ENCODE measurements around the gene GRAP. TPM values are rescaled to one million over a fixed set of nuclear protein-coding genes. Genes with fewer than 3 reads are reported as not detected.
"Not testable (repeated sequence)": the region's sequence is repeated elsewhere in the genome, so short reads cannot be mapped to it uniquely, and the experiment has no call there.

The GRAP gene
- polyA plus RNA-seq, 1 experiment, result 0.06 TPM

DNA sequence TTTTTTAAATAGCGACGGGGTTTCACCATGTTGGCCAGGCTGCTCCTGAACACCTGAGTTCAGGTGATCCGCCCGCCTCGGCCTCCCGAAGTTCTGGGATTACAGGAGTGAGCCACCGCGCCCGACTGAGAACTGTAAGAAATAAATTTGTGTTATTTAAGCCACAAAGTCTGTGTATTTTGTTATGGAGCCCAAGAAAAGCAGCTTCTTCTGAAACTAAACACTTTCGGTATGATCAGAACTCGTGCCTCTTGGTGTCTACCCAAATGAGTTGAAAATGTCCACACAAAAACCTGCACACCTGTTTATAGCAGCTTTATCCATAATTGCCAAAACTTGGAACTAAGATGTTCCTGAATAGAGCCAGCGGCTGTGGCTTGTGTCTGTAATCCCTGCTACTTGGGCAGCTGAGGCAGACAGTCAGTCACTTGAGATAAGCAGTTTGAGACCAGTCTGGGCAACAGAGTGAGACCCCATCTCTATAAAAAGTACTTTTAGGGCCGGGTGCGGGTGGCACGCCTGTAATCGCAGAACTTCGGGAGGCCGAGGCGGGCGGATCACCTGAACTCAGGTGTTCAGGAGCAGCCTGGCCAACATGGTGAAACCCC, 16.1 kb upstream of the GRAP start:
- CTCF ChIA-PET; H3K4me3 ChIP-seq (ENCODE audit: low read depth, low read length); POLR2A ChIA-PET; H3K27me3 ChIP-seq (ENCODE audit: control insufficient read depth, insufficient read depth, low read length); DNase-seq (ENCODE audit: low read depth); H3K36me3 ChIP-seq (ENCODE audit: control insufficient read depth, insufficient read depth, low read length): not testable (repeated sequence)

DNA sequence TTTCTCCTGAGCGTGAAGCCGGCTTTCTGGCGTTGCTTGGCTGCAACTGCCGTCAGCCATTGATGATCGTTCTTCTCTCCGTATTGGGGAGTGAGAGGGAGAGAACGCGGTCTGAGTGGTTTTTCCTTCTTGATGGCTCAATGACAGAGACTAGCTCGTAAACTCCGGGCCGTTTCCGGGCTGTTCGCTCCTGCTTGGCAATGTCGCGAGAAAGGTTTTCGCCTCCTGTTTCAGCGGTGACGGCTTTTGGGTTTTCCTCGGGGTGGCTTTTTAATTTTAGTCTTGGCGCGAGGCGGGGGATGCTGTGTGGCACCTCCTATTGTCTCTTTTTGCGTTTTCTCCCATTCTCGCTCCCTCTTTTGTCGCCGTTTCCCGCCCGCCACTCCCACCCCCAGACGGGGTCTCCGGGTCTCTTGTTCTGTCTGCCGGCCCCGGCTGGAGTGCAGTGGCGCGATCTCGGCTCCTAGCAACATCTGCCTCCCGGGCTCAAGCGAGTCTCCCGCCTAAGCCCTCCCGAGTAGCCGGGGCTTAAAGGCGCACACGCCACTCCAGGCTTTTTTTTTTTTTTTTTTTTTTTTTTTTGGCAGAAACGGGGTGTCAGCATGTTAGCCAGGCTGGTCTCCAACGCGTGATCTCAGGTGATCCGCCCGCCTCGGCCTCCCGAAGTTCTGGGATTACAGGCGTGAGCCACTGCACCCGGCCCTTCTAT, 15.4 kb upstream of the GRAP start:
- H3K4me3 ChIP-seq (ENCODE audit: low read depth, low read length); CTCF ChIA-PET; DNase-seq (ENCODE audit: low read depth); POLR2A ChIA-PET; H3K27me3 ChIP-seq (ENCODE audit: control insufficient read depth, insufficient read depth, low read length); H3K36me3 ChIP-seq (ENCODE audit: control insufficient read depth, insufficient read depth, low read length): not testable (repeated sequence)

DNA sequence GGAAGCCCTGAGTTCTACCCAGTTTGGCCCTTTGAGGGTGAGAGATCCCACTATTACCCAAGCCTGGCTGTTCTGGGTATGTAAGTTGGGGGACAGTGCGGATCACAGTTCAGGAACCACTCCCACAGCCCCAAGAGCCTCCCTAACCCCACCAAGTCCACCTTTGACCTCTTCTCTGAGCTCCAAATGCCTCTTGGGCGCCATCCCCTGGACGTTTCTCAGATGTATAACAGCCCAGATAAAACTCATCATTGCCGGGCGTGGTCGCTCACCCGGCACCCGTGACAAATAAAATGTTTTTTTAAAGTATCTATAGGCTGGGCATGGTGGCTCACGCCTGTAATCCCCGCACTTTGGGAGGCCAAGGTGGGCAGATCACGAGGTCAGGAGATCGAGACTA, 8.7 kb upstream of the GRAP start:
- H3K4me3 ChIP-seq (ENCODE audit: low read depth, low read length); H3K27me3 ChIP-seq (ENCODE audit: control insufficient read depth, insufficient read depth, low read length); POLR2A ChIA-PET; CTCF ChIA-PET; DNase-seq (ENCODE audit: low read depth); H3K36me3 ChIP-seq (ENCODE audit: control insufficient read depth, insufficient read depth, low read length): not testable (repeated sequence)

- CTCF ChIA-PET, POLR2A ChIA-PET: not testable (repeated sequence)
These were observed 2.1 kb upstream of the GRAP start for GRCh38 chr17:19048826-19049225.

DNA sequence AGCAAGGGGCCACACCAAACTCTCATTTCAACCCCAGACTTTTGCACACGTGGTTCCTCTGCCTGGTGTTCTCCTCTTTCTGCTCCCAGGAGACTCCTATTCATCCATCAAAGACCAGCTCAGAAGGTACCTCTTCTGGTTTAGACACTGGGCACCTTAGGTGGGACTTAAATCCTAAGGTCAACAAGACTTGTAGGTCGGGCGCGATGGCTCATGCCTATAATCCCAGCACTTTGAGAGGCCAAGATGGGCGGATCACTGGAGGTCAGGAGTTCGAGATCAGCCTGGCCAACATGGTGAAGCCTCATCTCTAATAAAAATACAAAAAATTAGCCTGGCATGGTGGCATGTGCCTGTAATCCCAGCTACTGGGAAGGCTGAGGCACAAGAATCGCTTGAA, 753 bp upstream of the GRAP start:
- H3K36me3 ChIP-seq (ENCODE audit: control insufficient read depth, insufficient read depth, low read length); DNase-seq (ENCODE audit: low read depth); POLR2A ChIA-PET; H3K27me3 ChIP-seq (ENCODE audit: control insufficient read depth, insufficient read depth, low read length); H3K4me3 ChIP-seq (ENCODE audit: low read depth, low read length); CTCF ChIA-PET: not testable (repeated sequence)

More at GRCh38 chr17:19048826-19049225, 2.1 kb upstream of the GRAP start:
- not testable (repeated sequence) for H3K27me3 ChIP-seq (ENCODE audit: control insufficient read depth, insufficient read depth, low read length); DNase-seq (ENCODE audit: low read depth); H3K4me3 ChIP-seq (ENCODE audit: low read depth, low read length); H3K36me3 ChIP-seq (ENCODE audit: control insufficient read depth, insufficient read depth, low read length)

GRCh38 chr17:19044643-19045042, 2.1 kb downstream of the GRAP start:
- POLR2A ChIA-PET; H3K27me3 ChIP-seq (ENCODE audit: control insufficient read depth, insufficient read depth, low read length); H3K4me3 ChIP-seq (ENCODE audit: low read depth, low read length); H3K36me3 ChIP-seq (ENCODE audit: control insufficient read depth, insufficient read depth, low read length); CTCF ChIA-PET; DNase-seq (ENCODE audit: low read depth): not testable (repeated sequence)

- POLR2A ChIA-PET; CTCF ChIA-PET; DNase-seq (ENCODE audit: low read depth); H3K4me3 ChIP-seq (ENCODE audit: low read depth, low read length); H3K27me3 ChIP-seq (ENCODE audit: control insufficient read depth, insufficient read depth, low read length); H3K36me3 ChIP-seq (ENCODE audit: control insufficient read depth, insufficient read depth, low read length): not testable (repeated sequence)
These were observed 3.7 kb downstream of the GRAP start for GRCh38 chr17:19043032-19043431.

DNA sequence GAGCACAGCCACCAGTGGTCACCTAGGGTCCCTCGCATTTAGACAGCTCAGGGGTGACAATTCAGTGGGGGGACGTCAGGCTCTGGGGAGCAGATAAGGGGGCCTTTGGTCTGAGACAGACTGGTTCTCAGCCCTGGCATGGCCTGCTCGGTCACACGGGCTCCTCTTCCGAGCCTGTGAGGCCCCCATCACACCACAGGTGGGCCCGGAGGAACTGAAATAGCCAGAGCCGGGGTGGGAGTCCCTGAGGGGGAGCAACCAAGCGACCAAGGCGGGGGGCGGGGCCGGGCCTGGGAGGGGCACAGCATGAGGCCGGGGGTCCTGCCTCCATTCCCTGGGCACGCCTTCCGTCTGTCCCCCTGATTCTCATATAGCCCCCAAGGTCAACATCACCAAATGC, 4.4 kb downstream of the GRAP start:
- DNase-seq (ENCODE audit: low read depth); CTCF ChIA-PET; H3K27me3 ChIP-seq (ENCODE audit: control insufficient read depth, insufficient read depth, low read length); H3K4me3 ChIP-seq (ENCODE audit: low read depth, low read length); H3K36me3 ChIP-seq (ENCODE audit: control insufficient read depth, insufficient read depth, low read length); POLR2A ChIA-PET: not testable (repeated sequence)

- H3K36me3 ChIP-seq (ENCODE audit: control insufficient read depth, insufficient read depth, low read length); DNase-seq (ENCODE audit: low read depth); CTCF ChIA-PET; H3K27me3 ChIP-seq (ENCODE audit: control insufficient read depth, insufficient read depth, low read length); POLR2A ChIA-PET; H3K4me3 ChIP-seq (ENCODE audit: low read depth, low read length): not testable (repeated sequence)
These were observed 4.9 kb downstream of the GRAP start for GRCh38 chr17:19041871-19042270.

DNA sequence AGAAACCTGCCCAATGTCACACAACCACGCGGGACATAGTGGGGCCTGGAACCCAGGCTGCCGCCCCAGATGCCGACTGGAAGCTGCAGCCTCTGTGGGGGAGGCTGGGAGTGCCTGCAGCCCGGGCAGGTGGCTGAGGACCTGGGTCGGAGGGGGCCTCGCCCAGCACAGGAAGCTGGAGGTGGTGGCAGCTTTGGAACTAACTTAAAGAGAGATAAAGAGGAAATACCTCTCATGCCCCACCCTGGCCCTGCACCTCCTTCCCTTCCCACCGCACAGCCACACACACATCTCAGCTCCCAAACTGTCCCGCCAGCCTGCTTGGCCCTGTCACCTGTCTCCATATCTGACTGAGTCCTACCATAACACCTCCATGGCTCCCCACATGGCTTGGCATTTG, 6.4 kb downstream of the GRAP start:
- CTCF ChIA-PET, POLR2A ChIA-PET: not testable (repeated sequence)

DNA sequence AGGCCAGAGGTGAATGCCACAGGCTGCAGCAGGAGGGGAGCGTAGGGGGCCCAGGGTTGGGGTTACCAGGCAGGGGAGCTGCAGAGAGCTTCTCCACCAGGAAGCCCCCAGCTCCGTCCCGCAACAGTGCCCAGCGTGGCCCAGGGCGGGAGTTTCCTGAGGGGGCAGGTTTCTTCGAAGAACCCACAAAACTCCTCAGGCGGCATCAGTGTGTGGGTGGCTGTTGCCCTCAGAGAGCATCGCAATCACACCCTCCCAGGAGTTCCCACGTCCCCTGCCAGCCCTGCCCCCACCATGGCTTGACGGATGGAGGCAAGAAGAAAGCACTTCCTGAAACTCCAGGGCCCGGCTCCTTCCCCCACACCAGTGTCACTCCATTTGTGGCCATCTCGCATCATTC, 8.0 kb downstream of the GRAP start:
- H3K4me3 ChIP-seq (ENCODE audit: low read depth, low read length); POLR2A ChIA-PET; CTCF ChIA-PET; DNase-seq (ENCODE audit: low read depth); H3K36me3 ChIP-seq (ENCODE audit: control insufficient read depth, insufficient read depth, low read length); H3K27me3 ChIP-seq (ENCODE audit: control insufficient read depth, insufficient read depth, low read length): not testable (repeated sequence)

More for the DNA sequence above, 6.4 kb downstream of the GRAP start:
- not testable (repeated sequence) for DNase-seq (ENCODE audit: low read depth); H3K36me3 ChIP-seq (ENCODE audit: control insufficient read depth, insufficient read depth, low read length); H3K4me3 ChIP-seq (ENCODE audit: low read depth, low read length); H3K27me3 ChIP-seq (ENCODE audit: control insufficient read depth, insufficient read depth, low read length)

GRCh38 chr17:19038007-19038406, 8.8 kb downstream of the GRAP start:
- DNase-seq (ENCODE audit: low read depth); H3K4me3 ChIP-seq (ENCODE audit: low read depth, low read length); H3K27me3 ChIP-seq (ENCODE audit: control insufficient read depth, insufficient read depth, low read length); CTCF ChIA-PET; POLR2A ChIA-PET; H3K36me3 ChIP-seq (ENCODE audit: control insufficient read depth, insufficient read depth, low read length): not testable (repeated sequence)

DNA sequence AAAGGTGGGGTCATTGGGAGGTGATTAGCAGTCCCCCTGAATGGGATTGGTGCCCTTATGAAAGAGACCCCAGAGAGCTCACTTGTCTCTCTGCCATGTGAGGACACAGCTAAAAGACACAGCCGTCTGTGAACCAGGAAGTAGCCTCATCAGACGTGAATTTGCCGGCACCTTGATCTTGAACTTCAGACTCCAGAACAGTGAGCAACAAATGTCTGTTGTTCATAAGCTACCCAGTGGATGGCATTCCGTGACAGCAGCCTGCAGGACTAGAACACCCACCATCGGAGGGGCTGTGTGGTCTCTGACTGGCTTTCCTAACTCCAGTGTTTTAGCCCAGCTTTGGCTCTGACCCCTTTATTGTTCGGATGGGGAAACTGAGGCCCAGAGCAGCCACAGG, 9.2 kb downstream of the GRAP start:
- H3K27me3 ChIP-seq (ENCODE audit: control insufficient read depth, insufficient read depth, low read length); CTCF ChIA-PET; H3K4me3 ChIP-seq (ENCODE audit: low read depth, low read length); DNase-seq (ENCODE audit: low read depth); POLR2A ChIA-PET; H3K36me3 ChIP-seq (ENCODE audit: control insufficient read depth, insufficient read depth, low read length): not testable (repeated sequence)

- H3K36me3 ChIP-seq (ENCODE audit: control insufficient read depth, insufficient read depth, low read length); H3K4me3 ChIP-seq (ENCODE audit: low read depth, low read length); POLR2A ChIA-PET; H3K27me3 ChIP-seq (ENCODE audit: control insufficient read depth, insufficient read depth, low read length); CTCF ChIA-PET; DNase-seq (ENCODE audit: low read depth): not testable (repeated sequence)
These were observed 10.6 kb downstream of the GRAP start for GRCh38 chr17:19036186-19036585.
